Aorta (tissue), 5 donors: ENCODE results near the gene COMMD2. TPM values are rescaled to one million over a fixed set of nuclear protein-coding genes. Genes with fewer than 3 reads are reported as not detected.

Experiments
- ATAC-seq: fragments of 200-7000 bp; cut with Tn5 transposase; one replicate; pipeline ENCODE4 v1.9.1; 2022; ENCODE audit warnings: moderate library complexity; ENCODE audit not compliant: low FRiP score
- DNase-seq, 2 donors: peaks; one replicate each; pipeline ENCODE4 v3.0.0-alpha.2; 2020
- H3K27ac ChIP-seq, 2 donors: one replicate each; pipeline ENCODE4 v1.5.1; 2013; ENCODE audit warnings: low read length in 2 of 2, mild to moderate bottlenecking in 2 of 2, moderate library complexity in 2 of 2, control low read depth in 1 of 2, inconsistent platforms in 1 of 2, low read depth in 1 of 2
- H3K27me3 ChIP-seq, 2 donors: one replicate each; pipeline ENCODE4 v1.6.1; 2013; ENCODE audit warnings: control low read depth in 1 of 2, low read length in 1 of 2, mild to moderate bottlenecking in 1 of 2, moderate library complexity in 1 of 2; ENCODE audit not compliant: insufficient read depth in 2 of 2, control insufficient read depth in 1 of 2
- H3K36me3 ChIP-seq, 2 donors: one replicate each; pipeline ENCODE4 v1.6.1; 2013; ENCODE audit warnings: control low read depth in 1 of 2, low read length in 1 of 2, mild to moderate bottlenecking in 1 of 2; ENCODE audit not compliant: insufficient read depth in 2 of 2, control insufficient read depth in 1 of 2
- H3K4me1 ChIP-seq, 2 donors: one replicate each; pipeline ENCODE4 v1.6.1; 2013; ENCODE audit warnings: low read length in 2 of 2, control low read depth in 1 of 2, mild to moderate bottlenecking in 1 of 2, moderate library complexity in 1 of 2; ENCODE audit not compliant: insufficient read depth in 2 of 2, control insufficient read depth in 1 of 2
- H3K4me3 ChIP-seq, 2 donors: one replicate each; pipeline ENCODE4 v1.5.1; 2013; ENCODE audit warnings: low read length in 2 of 2, control low read depth in 1 of 2, mild to moderate bottlenecking in 1 of 2
- H3K9me3 ChIP-seq: one replicate; pipeline ENCODE4 v1.6.1; 2013; ENCODE audit warnings: mild to moderate bottlenecking, low read length; ENCODE audit not compliant: control insufficient read depth
- WGBS, 2 donors: extraction: QIAGEN DNeasy Blood & Tissue Kit; methylation state at CpG; one replicate each; pipeline ENCODE4 v1.1.7; 2013; 5-methylcytosine and 5-hydroxymethylcytosine counted together
- intact Hi-C, 2 donors: fragments of 100-400 bp; cut with DNase I; formaldehyde crosslinking; loops; one replicate each; pipeline versions ENCODE4 v1.14.2 to v1.15.0; 2022
- polyA plus RNA-seq, 2 donors: library from polyadenylated mRNA; stranded (reverse); fragments of 200-250 nt; gene quantifications; one replicate each; pipeline ENCODE4 v1.2.3, GENCODE V29; 2013
- total RNA-seq, 2 donors: library from RNA; stranded (reverse); fragmentation: NEBNext Ultra II Directional; extraction: Animal tissue kit (Norgen Biotek cat#: 25700); gene quantifications; one replicate each; pipeline ENCODE4 v1.2.1, GENCODE V29; 2021
- donor health status: healthy with polysubstance abuse.
- donor health status: Bipolar disorder and iron deficiency.
- donor health status: DM: no; HTN: no; CAD: no.
- donor health status: DM: no; HTN: no; CAD: no.
- donor health status: DM: yes; HTN: yes; CAD: no.

The COMMD2 gene
- total and polyA plus RNA-seq, 4 donors = 14.9 to 34.4 (median 27.2) TPM

DNA sequence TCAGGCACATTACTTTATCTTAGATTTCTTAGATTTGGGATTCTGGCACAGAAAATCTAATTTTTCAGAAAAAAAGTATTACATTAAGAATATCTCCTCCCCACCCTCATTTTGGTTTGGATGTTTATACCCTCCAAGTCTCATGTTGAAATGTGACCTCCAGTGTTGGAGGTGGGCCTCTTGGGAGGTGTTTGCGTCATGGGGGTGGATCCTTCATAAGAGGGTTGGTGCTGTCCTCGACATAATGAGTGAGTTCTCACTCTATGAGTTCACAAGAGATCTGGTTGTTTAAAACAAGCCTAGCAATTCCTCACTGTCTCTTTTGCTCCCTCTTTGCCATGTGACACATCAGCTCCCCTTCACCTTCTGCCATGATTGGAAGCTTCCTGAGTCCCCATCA lies 48.8 kb downstream of the COMMD2 start:
- WGBS, 2 donors = 77 to 88% methylated on average over 2 of the region's 2 CpGs
- no peaks in the 10 kb centered on the region for H3K27me3 ChIP-seq
- H3K4me3 ChIP-seq = no peak overlapping the region
- ATAC-seq (no peak), DNase-seq (no peak)
- no peak overlapping the region for H3K27ac ChIP-seq
- H3K4me1 ChIP-seq = no peaks in the 10 kb centered on the region
- intact Hi-C loops = no loop called here
- no peaks in the 10 kb centered on the region for H3K36me3 ChIP-seq
- H3K9me3 ChIP-seq = peaks cover 2% of the 10 kb centered on the region

DNA sequence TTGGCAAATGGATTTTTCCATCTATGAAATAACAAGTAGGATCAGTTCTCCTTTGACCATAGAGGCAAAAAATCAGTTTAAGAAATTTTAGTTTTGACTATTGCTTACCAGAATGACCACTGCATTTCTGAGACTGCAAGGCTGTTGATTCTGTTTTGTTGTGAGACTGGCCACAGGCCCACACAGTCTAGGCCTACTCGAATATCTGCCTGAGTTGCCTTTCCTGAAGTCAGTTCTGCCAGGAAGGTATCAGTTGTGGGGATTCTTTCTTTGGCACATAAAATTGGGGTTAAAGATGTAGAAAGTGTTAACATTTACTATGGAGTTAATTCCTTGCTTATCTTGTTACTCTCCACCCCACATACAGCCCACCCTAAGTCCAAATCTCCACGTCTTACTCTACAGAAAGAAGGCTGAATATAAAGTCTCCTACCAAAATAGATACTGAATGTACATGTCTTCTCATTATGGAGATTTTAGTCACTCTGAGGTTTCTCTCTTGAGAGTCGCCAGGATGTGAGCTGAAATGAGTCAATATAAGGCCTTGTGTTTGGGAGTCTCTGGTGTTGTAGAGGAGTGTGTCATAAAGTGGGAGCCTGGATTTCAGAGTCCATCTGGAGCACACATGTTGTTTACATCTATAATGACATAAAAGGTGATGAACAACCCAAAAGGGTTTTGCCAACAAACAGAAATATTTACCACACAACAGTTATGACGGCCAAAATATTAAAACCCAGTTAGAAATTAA lies 49.4 kb downstream of the COMMD2 start:
- Histone ChIP-seq H3K4me3 (no peak overlapping the region), H3K27me3 (no peaks in the 10 kb centered on the region), H3K4me1 (no peaks in the 10 kb centered on the region), H3K9me3 (peaks cover 4% of the 10 kb centered on the region), H3K27ac (no peak overlapping the region), H3K36me3 (no peaks in the 10 kb centered on the region)
- ATAC-seq (no peak), DNase-seq (no peak)
- WGBS, 2 donors = 75 to 84% methylated on average over 4 of the region's 4 CpGs
- intact Hi-C loops = no loop called here

DNA sequence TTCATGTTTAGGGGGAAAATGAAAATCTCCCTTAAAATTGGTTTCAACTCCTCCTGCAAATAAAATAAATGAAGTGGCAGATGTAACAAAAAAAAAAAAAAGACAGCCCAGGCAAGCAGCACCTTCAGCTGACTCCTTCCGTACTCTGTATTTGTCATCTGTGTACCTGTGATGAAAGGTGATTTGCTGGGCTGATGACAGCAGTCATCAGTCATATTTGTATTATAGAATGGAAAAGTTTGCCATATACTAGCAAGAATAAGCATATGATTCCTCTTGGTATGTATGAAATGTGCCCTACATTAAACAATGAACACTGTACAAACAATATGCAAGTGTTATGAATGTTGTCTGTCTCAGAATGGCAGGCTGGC lies 50.3 kb downstream of the COMMD2 start:
- Histone ChIP-seq H3K36me3 (no peaks in the 10 kb centered on the region), H3K27me3 (no peaks in the 10 kb centered on the region), H3K4me1 (no peaks in the 10 kb centered on the region), H3K9me3 (peaks cover 6% of the 10 kb centered on the region), H3K27ac (no peak overlapping the region), H3K4me3 (no peak overlapping the region)
- WGBS, 2 donors = 96% methylated on average over 1 of the region's 1 CpG
- no peak for DNase-seq
- ATAC-seq = no peak
- intact Hi-C loops = no loop called here

DNA sequence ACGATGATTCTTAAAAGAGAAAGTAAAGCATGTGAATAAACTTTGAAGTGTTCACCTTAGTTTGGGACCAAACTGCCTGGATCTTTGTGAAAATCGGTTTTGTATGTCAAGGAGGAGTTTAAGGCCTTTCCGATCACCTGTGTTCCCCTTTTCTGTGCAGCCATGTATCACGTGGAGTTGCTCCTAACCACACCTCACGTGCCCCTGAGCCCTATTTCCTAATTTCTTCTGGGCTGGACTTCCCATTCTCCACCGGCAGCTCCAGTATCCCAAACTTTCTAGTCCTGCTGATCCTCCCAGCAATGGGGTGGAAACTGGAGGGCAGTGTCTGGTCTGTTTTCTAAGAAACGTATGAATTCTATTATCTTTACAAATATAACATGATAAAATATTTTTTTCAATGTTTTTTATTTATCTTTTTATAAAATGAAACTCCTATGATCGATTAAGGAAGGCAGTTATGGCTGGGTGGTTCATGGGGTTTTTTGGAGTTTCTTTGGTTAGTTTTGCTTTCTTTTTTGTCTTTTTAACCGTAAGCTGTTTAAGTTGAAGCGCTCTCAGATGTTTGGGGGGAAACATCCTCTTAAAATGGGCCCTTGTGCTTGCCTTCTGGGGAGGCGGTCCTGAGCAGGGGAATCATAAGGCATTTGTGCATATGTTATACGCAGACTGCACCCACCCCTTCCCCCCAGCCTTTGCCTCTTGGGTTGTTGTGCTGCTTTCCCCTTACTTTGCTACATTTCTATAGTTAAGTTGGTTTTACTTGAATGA lies 50.9 kb downstream of the COMMD2 start:
- WGBS, 2 donors = 93 to 95% methylated on average over 12 of the region's 12 CpGs
- Histone ChIP-seq H3K9me3 (peaks cover 6% of the 10 kb centered on the region), H3K4me1 (no peaks in the 10 kb centered on the region), H3K27ac (no peak overlapping the region), H3K4me3 (no peak overlapping the region), H3K36me3 (no peaks in the 10 kb centered on the region), H3K27me3 (no peaks in the 10 kb centered on the region)
- DNase-seq = no peak
- no peak for ATAC-seq
- intact Hi-C loops = no loop called here

Other genes starting within 250 kb of the COMMD2 start
- gene WWTR1, start 94.5 kb downstream of the COMMD2 start, total RNA-seq = 100 to 1,000 TPM; 148 to 225 TPM
- 100 to 1,000 TPM in 1 of 2 donors, 10 to 100 TPM in 1; 93.5 to 115 TPM for gene WWTR1, start 94.5 kb downstream of the COMMD2 start, polyA plus RNA-seq
- not detected for gene ANKUB1, start 40.1 kb upstream of the COMMD2 start, total RNA-seq
- gene ANKUB1, start 40.1 kb upstream of the COMMD2 start, polyA plus RNA-seq = not detected
- 10 to 100 TPM; 66.3 to 85.8 TPM for gene RNF13, start 60.7 kb upstream of the COMMD2 start, total RNA-seq
- gene RNF13, start 60.7 kb upstream of the COMMD2 start, polyA plus RNA-seq = 10 to 100 TPM; 56.1 to 75.3 TPM
- gene PFN2, start 218.4 kb upstream of the COMMD2 start, total RNA-seq = 100 to 1,000 TPM; 115 to 127 TPM
- 100 to 1,000 TPM; 163 to 185 TPM for gene PFN2, start 218.4 kb upstream of the COMMD2 start, polyA plus RNA-seq